ENCODE measurements around the gene RRAGC.

Gene RRAGC

GRCh38 chr1:38834221-38834782 lies 25.3 kb downstream of the RRAGC start:
- TF ChIP-seq GATA3 (IDR thresholded peaks at IDR 0.05; ENCODE audit: low read depth, low read length) = no peak
- no peak for TF ChIP-seq GATA2 (IDR thresholded peaks at IDR 0.05; ENCODE audit: low read depth, low read length)

DNA sequence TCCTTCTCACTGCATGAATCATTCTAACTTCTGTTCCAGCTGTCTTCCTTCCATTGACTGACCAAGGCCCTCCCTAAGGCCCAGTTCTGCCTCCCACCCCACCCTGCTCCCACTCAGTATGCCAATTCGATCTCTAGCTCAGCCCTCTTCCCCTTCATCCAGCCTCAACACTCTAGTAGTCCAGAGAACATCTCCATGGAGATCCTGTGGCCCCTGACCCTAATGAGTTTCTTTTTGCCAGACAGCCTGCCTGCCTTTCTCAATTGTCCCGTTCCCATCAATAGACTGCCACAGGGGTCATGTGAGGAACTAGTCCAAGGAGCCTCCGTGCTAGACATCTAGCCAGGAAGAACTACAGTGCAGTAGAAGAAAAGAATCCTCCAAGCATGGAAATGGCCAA lies 26.4 kb downstream of the RRAGC start:
- TF ChIP-seq GATA3 (IDR thresholded peaks at IDR 0.05; ENCODE audit: low read depth, low read length) (no peak), GATA2 (IDR thresholded peaks at IDR 0.05; ENCODE audit: low read depth, low read length) (no peak)

GRCh38 chr1:38832370-38832734 lies 27.2 kb downstream of the RRAGC start:
- TF ChIP-seq GATA3 (IDR thresholded peaks at IDR 0.05; ENCODE audit: low read depth, low read length) (no peak), GATA2 (IDR thresholded peaks at IDR 0.05; ENCODE audit: low read depth, low read length) (no peak)

DNA sequence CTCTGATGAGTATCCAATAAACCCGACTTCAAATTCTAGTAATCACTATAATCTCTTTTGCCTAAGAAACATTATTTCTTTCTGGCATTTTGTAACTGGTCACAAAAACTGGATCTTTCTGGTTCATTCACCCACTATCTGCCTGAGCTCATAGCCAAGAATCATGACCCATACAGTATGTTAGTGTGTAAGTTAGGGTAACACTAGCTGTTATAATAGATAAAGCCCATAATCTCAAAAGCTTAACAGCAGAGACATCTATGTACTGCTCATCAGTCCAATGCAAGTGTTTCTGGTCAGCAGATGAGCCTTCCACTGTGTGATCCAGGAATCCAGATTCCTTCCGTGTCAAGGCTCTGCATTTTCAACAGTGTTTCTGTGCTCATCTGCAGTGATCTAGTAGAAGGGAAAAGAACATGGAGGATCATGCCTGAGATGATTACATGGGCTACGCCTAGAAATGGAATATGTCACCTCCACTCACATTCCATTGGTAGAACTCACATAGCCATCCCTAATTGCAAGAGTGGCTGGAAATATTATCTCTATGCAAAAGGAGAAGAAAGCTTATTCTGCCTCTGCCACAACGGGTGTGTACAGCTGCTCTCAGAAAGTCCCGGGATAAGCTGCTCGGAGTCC lies 27.7 kb downstream of the RRAGC start:
- TF ChIP-seq GATA3 (IDR thresholded peaks at IDR 0.05; ENCODE audit: low read depth, low read length) (no peak), GATA2 (IDR thresholded peaks at IDR 0.05; ENCODE audit: low read depth, low read length) (no peak)

- TF ChIP-seq GATA2 (IDR thresholded peaks at IDR 0.05; ENCODE audit: low read depth, low read length) (no peak), GATA3 (IDR thresholded peaks at IDR 0.05; ENCODE audit: low read depth, low read length) (no peak)
These were observed 30.2 kb downstream of the RRAGC start for GRCh38 chr1:38829368-38829767.

DNA sequence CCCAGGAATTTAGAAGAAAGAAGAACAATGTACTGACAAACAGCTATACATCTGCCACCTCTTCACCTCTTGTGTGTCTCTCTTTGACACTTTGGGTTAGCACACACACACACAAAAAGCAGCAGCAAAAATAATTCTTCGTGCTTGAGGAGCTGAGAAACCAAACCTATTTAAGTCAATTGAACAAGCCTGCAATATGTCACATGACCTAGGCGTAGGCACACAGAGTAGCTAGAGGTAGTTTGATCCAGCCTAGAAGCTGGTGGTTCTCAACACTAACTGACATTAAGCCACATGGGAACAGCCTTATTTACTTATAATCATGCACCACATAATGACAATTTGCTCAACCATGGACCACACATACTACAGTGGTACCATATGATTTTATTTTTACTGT lies 32.3 kb downstream of the RRAGC start:
- TF ChIP-seq GATA2 (IDR thresholded peaks at IDR 0.05; ENCODE audit: low read depth, low read length) = no peak
- no peak for TF ChIP-seq GATA3 (IDR thresholded peaks at IDR 0.05; ENCODE audit: low read depth, low read length)

DNA sequence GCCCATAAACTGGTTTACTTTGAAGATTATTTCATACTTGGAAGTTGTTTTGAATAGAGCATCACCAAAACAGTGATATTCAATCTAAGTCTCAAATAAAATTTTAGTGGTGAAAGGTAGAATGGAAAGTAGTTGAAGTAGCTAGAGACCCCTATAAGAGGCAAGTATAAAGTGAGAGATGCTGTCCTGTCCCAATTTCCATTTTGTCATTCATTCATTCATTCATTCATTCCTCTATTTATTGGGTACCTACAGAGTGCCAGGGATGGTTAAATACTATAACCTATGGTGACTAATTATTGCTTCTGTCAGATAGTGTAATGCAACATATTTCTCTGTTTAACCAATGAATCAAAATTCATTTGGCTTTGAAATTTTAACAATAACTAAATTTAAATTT lies 32.7 kb downstream of the RRAGC start:
- TF ChIP-seq GATA2 (IDR thresholded peaks at IDR 0.05; ENCODE audit: low read depth, low read length) (no peak), GATA3 (IDR thresholded peaks at IDR 0.05; ENCODE audit: low read depth, low read length) (no peak)

DNA sequence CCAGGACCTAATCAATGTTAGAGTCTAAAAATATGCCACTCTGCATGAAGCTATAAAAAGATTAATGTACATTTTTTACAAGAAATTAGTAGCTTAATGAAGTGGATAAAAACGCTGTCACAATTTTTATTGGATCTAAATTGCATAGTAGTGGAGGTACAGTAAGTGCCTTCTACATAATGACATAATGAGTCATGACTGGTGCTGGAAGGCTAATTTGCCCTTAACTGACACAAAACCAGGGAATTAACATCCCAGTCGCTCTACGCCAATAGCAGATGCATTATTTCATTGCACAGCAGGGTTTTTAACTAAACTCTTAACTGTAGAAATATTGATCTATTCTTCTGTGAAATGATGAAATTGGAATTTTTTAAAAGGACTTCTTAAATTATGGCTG lies 33.3 kb downstream of the RRAGC start:
- TF ChIP-seq GATA3 (IDR thresholded peaks at IDR 0.05; ENCODE audit: low read depth, low read length) = no peak
- no peak for TF ChIP-seq GATA2 (IDR thresholded peaks at IDR 0.05; ENCODE audit: low read depth, low read length)

GRCh38 chr1:38820860-38821259 lies 38.7 kb downstream of the RRAGC start:
- no peak for TF ChIP-seq GATA3 (IDR thresholded peaks at IDR 0.05; ENCODE audit: low read depth, low read length)
- no peak for TF ChIP-seq GATA2 (IDR thresholded peaks at IDR 0.05; ENCODE audit: low read depth, low read length)

GRCh38 chr1:38819516-38819915 lies 40.1 kb downstream of the RRAGC start:
- TF ChIP-seq GATA3 (IDR thresholded peaks at IDR 0.05; ENCODE audit: low read depth, low read length) (no peak), GATA2 (IDR thresholded peaks at IDR 0.05; ENCODE audit: low read depth, low read length) (no peak)

DNA sequence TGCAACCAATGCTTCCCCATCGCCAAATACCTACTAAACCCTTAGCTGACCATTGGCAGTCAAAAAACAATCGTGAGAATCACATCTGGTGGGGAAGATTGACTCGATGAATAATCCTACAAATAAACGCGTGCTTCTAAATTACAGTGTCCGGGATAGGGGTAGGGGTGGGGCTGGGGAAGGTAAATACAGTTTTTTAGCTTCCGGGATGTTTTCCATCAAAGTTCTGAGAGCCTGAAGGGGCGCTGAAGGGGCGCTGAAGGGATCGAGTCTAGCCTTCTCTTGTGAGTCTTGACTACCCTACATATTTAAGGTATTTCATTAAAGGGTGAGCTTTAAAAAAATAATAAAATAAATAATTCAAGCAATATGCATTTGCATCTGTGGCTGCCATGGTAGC lies 40.5 kb downstream of the RRAGC start:
- TF ChIP-seq GATA3 (IDR thresholded peaks at IDR 0.05; ENCODE audit: low read depth, low read length) (no peak), GATA2 (IDR thresholded peaks at IDR 0.05; ENCODE audit: low read depth, low read length) (no peak)

DNA sequence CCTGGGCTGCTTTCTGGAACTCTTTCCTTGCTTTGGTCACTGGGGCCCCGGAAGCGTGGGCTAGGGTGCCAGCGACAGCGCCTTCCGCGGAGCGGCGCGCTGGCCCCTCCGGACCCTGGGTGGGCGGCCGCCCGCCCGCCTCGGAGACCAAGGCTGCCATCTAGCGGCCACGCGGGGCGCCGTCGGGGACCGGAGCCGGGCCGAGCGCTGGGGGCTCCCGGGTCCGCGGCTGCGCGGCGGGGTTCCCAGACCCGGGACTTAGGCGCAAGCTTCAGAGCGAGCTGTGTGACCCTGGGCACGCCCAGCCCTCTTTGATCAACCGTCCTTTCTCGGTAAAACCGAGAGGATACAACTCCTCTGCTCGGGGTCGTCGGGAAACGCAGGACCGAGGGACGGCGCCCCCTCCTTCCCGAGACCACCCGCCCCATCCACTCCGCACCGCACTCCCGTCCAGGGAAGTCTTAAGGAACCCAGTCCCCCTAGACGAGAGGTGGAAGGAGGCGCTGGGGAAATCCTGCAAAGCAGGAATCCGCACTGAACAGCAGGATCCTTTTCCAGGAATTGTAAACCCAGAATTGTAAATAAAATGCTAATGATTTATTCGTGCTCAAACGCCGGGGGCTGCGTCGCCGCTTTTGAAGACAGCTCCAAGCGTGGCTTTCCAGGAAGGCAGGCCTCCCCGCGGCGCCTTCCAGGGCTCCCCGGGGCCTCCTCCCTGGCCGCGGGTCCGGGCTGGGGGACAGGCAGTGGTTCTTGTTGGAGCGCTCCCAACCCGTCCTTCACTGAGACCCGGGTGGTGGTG lies 41.2 kb downstream of the RRAGC start:
- TF ChIP-seq GATA3 (IDR thresholded peaks at IDR 0.05; ENCODE audit: low read depth, low read length) = no peak
- no peak for TF ChIP-seq GATA2 (IDR thresholded peaks at IDR 0.05; ENCODE audit: low read depth, low read length)

DNA sequence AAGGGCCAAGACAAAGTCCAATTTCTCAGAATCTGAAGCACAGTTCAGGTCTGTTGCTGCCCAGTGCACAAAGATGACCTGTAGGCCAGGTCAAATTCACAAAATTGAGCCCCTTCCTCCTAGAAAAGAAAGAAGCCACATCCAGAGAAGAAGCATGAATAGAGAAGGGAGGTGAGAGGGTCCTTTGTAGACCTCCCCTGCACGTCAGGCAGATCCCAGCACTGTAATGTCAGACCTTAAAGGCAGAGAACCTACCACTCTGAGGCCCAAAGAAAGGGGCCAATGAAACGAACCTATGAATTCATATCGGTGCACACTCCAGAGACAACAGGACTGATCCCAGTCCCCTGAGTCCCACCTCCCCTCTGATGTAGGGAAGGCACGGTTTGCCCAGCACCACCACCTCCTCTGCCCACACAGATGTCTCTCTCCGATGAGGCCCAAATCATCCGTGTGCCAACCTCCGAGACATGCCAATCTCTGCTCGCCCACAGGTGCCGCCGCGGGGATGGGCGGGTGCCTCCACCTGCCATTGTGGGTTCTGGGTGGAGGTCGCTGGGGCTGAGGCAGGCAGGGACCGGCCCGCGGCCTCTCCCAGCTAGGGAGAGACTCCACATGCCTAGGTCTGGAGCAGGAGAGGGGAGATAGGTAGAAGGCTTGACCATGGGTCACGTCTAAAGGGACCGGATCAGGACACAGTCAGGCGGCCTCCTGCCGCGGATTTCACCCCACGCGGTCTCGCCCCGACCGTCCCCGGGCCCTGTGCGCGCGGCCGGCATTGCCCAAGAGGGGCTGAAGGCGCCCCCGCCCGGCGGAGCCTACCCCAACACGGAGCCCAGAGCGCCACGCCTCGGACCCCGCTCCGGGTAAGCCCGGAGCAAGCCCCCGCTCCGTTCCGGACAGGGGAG lies 42.1 kb downstream of the RRAGC start:
- no peak for TF ChIP-seq GATA2 (IDR thresholded peaks at IDR 0.05; ENCODE audit: low read depth, low read length)
- no peak for TF ChIP-seq GATA3 (IDR thresholded peaks at IDR 0.05; ENCODE audit: low read depth, low read length)
